Neural cell (in vitro differentiated cells): ENCODE measurements around the gene POPDC2. TPM values are rescaled to one million over a fixed set of nuclear protein-coding genes. Genes with fewer than 3 reads are reported as not detected.

Source experiments
- H2AFZ ChIP-seq: fragments of 200-600, 300-800 bp; sonication (generic), shearing (Covaris generic); 2 replicates; pipeline ENCODE4 v1.6.0; 2014; ENCODE audit warnings: low read depth, mild to moderate bottlenecking, antibody characterized with exemption, low read length, moderate library complexity
- H3F3A ChIP-seq: fragments of 200-600 bp; shearing (Covaris generic); 2 replicates; pipeline ENCODE4 v1.6.1; 2016; ENCODE audit warnings: mild to moderate bottlenecking, moderate library complexity, mixed read lengths, antibody characterized with exemption, low read length; ENCODE audit not compliant: insufficient read depth, poor library complexity, severe bottlenecking
- H3K27ac ChIP-seq: fragments of 200-600, 300-800 bp; sonication (generic), shearing (Covaris generic); 2 replicates; pipeline ENCODE4 v1.5.1; 2014; ENCODE audit warnings: mild to moderate bottlenecking, low read length, moderate library complexity
- H3K27me3 ChIP-seq: fragments of 300-800, 200-600 bp; sonication (generic), shearing (Covaris generic); 2 replicates; pipeline ENCODE4 v1.6.0; 2014; ENCODE audit warnings: mild to moderate bottlenecking, low read depth, low read length, moderate library complexity; ENCODE audit not compliant: insufficient read depth
- H3K36me3 ChIP-seq: fragments of 300-800, 200-600 bp; sonication (generic), shearing (Covaris generic); 2 replicates; pipeline ENCODE4 v1.5.1; 2014; ENCODE audit warnings: mild to moderate bottlenecking, antibody characterized with exemption, low read length, moderate library complexity; ENCODE audit not compliant: insufficient read depth
- H3K4me2 ChIP-seq: fragments of 300-800, 200-600 bp; sonication (generic), shearing (Covaris generic); 2 replicates; pipeline ENCODE4 v1.6.0; 2014; ENCODE audit warnings: mild to moderate bottlenecking, low read length
- H3K4me3 ChIP-seq: fragments of 300-800, 200-600 bp; sonication (generic), shearing (Covaris generic); 2 replicates; pipeline ENCODE4 v1.5.1; 2014; ENCODE audit warnings: mild to moderate bottlenecking, low read length, moderate library complexity
- H3K79me2 ChIP-seq: fragments of 200-600 bp; shearing (Covaris generic); replicated peaks from 2 replicates; pipeline ENCODE4 v1.6.0; 2014; ENCODE audit warnings: mild to moderate bottlenecking, low read length, moderate library complexity; ENCODE audit not compliant: insufficient read depth
- H3K9ac ChIP-seq: fragments of 300-800, 200-600 bp; sonication (generic), shearing (Covaris generic); 2 replicates; pipeline ENCODE4 v1.6.1; 2016; ENCODE audit warnings: mild to moderate bottlenecking, low read length, mixed read lengths
- H3K9me2 ChIP-seq: fragments of 200-600 bp; shearing (Covaris generic); 2 replicates; pipeline ENCODE4 v1.6.1; 2016; ENCODE audit warnings: mild to moderate bottlenecking, low read length, mixed read lengths; ENCODE audit not compliant: insufficient read depth
- H3K9me3 ChIP-seq: fragments of 200-600, 300-800 bp; sonication (generic), shearing (Covaris generic); 2 replicates; pipeline ENCODE4 v1.6.1; 2016; ENCODE audit warnings: mild to moderate bottlenecking, mixed run types, low read length, moderate library complexity, mixed read lengths
- H4K20me1 ChIP-seq: fragments of 200-600 bp; shearing (Covaris generic); 2 replicates; pipeline ENCODE4 v1.6.1; 2016; ENCODE audit warnings: mild to moderate bottlenecking, mixed run types; ENCODE audit not compliant: insufficient read depth
- EP300 ChIP-seq: fragments of 450-650 bp; conservative IDR thresholded peaks from 2 replicates; pipeline ENCODE4 v1.6.1; 2014; ENCODE audit warnings: antibody characterized with exemption, mild to moderate bottlenecking, moderate library complexity; ENCODE audit not compliant: poor library complexity, severe bottlenecking
- EZH2 ChIP-seq: fragments of 200-600, 300-800 bp; shearing (Covaris generic), sonication (generic); IDR thresholded peaks from 2 replicates; pipeline ENCODE4 v1.6.1; 2014; ENCODE audit warnings: antibody characterized with exemption, low read length, borderline replicate concordance, mild to moderate bottlenecking; ENCODE audit not compliant: insufficient read depth, poor library complexity, severe bottlenecking
- MXI1 ChIP-seq: fragments of 450-650 bp; conservative IDR thresholded peaks from 2 replicates; pipeline ENCODE4 v1.6.1; 2014; ENCODE audit warnings: antibody characterized with exemption, mild to moderate bottlenecking; ENCODE audit not compliant: poor library complexity, severe bottlenecking
- POLR2AphosphoS5 ChIP-seq: IDR thresholded peaks from 2 replicates; pipeline ENCODE4 v1.6.1; 2012
- RAD21 ChIP-seq: fragments of 450-650 bp; conservative IDR thresholded peaks from 2 replicates; pipeline ENCODE4 v1.6.1; 2014; ENCODE audit warnings: antibody characterized with exemption, mild to moderate bottlenecking, moderate library complexity
- SMC3 ChIP-seq: fragments of 450-650 bp; conservative IDR thresholded peaks from 2 replicates; pipeline ENCODE4 v1.6.1; 2014; ENCODE audit warnings: antibody characterized with exemption, mild to moderate bottlenecking, moderate library complexity; ENCODE audit not compliant: poor library complexity
- TAF1 ChIP-seq: IDR thresholded peaks from 2 replicates; pipeline ENCODE4 v1.6.1; 2012; ENCODE audit warnings: low read depth
- polyA plus RNA-seq: library from polyadenylated mRNA; depleted of rRNA; stranded (reverse); fragments of >200 nt; gene quantifications from 2 replicates; pipeline ENCODE4 v1.2.3, GENCODE V29; 2014
- TF ChIP-seq, protein P1 (sequence below): IDR thresholded peaks from 2 replicates; pipeline ENCODE4 v1.6.1; 2012; ENCODE audit warnings: borderline replicate concordance
- TF ChIP-seq, protein P2 (sequence below): fragments of 450-650 bp; IDR thresholded peaks from 2 replicates; pipeline ENCODE4 v1.5.1; 2014; ENCODE audit warnings: antibody characterized with exemption, mild to moderate bottlenecking, moderate library complexity; ENCODE audit not compliant: poor library complexity, severe bottlenecking

POPDC2 gene
- polyA plus RNA-seq, 1 donor from 2014 or later: 3.4 TPM

DNA sequence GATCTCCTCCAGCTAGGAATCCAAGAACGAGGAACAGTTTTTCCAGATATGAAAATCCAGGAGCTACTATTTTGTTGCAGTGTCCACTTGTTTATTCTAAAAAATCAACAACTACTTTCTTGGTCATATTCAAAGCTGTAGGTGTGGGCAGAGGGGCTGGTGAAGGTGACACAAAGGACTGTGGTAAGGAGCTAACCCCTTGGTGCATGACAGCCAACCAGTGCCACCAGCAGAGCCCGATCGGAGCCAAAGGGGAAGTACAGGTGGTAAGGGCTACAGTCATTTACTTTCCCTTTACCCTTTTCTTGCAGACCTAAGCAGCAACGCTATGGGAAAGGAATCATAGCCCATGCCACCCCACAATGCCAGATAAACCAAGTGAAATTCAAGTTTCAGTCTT lies 32.0 kb downstream of the POPDC2 start:
- TF ChIP-seq SMC3 (no peak), MXI1 (no peak), RAD21 (no peak), EP300 (no peak), TAF1 (no peak), EZH2 (no peak), POLR2AphosphoS5 (no peak)
- TF ChIP-seq, protein P1, sequence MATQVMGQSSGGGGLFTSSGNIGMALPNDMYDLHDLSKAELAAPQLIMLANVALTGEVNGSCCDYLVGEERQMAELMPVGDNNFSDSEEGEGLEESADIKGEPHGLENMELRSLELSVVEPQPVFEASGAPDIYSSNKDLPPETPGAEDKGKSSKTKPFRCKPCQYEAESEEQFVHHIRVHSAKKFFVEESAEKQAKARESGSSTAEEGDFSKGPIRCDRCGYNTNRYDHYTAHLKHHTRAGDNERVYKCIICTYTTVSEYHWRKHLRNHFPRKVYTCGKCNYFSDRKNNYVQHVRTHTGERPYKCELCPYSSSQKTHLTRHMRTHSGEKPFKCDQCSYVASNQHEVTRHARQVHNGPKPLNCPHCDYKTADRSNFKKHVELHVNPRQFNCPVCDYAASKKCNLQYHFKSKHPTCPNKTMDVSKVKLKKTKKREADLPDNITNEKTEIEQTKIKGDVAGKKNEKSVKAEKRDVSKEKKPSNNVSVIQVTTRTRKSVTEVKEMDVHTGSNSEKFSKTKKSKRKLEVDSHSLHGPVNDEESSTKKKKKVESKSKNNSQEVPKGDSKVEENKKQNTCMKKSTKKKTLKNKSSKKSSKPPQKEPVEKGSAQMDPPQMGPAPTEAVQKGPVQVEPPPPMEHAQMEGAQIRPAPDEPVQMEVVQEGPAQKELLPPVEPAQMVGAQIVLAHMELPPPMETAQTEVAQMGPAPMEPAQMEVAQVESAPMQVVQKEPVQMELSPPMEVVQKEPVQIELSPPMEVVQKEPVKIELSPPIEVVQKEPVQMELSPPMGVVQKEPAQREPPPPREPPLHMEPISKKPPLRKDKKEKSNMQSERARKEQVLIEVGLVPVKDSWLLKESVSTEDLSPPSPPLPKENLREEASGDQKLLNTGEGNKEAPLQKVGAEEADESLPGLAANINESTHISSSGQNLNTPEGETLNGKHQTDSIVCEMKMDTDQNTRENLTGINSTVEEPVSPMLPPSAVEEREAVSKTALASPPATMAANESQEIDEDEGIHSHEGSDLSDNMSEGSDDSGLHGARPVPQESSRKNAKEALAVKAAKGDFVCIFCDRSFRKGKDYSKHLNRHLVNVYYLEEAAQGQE: no peak
- TF ChIP-seq, protein P2, sequence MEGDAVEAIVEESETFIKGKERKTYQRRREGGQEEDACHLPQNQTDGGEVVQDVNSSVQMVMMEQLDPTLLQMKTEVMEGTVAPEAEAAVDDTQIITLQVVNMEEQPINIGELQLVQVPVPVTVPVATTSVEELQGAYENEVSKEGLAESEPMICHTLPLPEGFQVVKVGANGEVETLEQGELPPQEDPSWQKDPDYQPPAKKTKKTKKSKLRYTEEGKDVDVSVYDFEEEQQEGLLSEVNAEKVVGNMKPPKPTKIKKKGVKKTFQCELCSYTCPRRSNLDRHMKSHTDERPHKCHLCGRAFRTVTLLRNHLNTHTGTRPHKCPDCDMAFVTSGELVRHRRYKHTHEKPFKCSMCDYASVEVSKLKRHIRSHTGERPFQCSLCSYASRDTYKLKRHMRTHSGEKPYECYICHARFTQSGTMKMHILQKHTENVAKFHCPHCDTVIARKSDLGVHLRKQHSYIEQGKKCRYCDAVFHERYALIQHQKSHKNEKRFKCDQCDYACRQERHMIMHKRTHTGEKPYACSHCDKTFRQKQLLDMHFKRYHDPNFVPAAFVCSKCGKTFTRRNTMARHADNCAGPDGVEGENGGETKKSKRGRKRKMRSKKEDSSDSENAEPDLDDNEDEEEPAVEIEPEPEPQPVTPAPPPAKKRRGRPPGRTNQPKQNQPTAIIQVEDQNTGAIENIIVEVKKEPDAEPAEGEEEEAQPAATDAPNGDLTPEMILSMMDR: no peak
- no peaks in the 10 kb centered on the region for H4K20me1 ChIP-seq
- no peak overlapping the region for H3K27ac ChIP-seq
- H3K9ac ChIP-seq: no peak overlapping the region
- no peaks in the 10 kb centered on the region for H3K79me2 ChIP-seq
- no peaks in the 10 kb centered on the region for H3K27me3 ChIP-seq
- no peak overlapping the region for H2AFZ ChIP-seq
- no peak overlapping the region for H3K4me3 ChIP-seq
- no peaks in the 10 kb centered on the region for H3K9me2 ChIP-seq
- no peak overlapping the region for H3K4me2 ChIP-seq
- H3F3A ChIP-seq: no peaks in the 10 kb centered on the region
- no peaks in the 10 kb centered on the region for H3K9me3 ChIP-seq
- no peaks in the 10 kb centered on the region for H3K36me3 ChIP-seq

DNA sequence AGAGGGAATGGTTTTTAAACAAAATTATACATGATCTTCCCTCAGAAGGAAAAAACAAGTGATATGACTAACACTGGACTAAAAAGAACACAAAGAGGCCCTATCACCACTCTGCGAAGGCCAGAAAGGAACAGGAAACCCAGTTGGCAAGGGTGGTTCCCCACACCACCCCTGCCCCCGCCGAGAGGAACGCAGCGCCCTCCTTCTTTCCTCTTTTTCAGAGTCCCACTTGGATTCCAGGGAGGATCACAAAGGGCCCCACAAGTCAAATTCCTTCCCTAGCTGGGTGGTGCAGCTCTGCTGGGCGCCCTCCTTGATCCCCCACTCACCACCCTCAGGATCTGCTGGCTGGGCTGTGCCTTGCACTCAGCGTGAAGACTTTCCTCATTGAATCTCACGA lies 32.9 kb downstream of the POPDC2 start:
- no peaks in the 10 kb centered on the region for H3F3A ChIP-seq

More for the DNA sequence above, 32.9 kb downstream of the POPDC2 start:
- no peaks in the 10 kb centered on the region for H3K79me2 ChIP-seq
- H3K27me3 ChIP-seq: no peaks in the 10 kb centered on the region
- no peak overlapping the region for H3K27ac ChIP-seq
- H3K36me3 ChIP-seq: no peaks in the 10 kb centered on the region
- H3K9ac ChIP-seq: no peak overlapping the region
- H4K20me1 ChIP-seq: no peaks in the 10 kb centered on the region
- H2AFZ ChIP-seq: no peak overlapping the region
- H3K4me2 ChIP-seq: no peak overlapping the region
- H3K9me2 ChIP-seq: no peaks in the 10 kb centered on the region
- H3K9me3 ChIP-seq: no peaks in the 10 kb centered on the region
- TF ChIP-seq POLR2AphosphoS5: no peak
- TF ChIP-seq SMC3: no peak
- TF ChIP-seq EZH2: no peak
- TF ChIP-seq RAD21: no peak
- no peak for TF ChIP-seq EP300
- TF ChIP-seq TAF1: no peak
- TF ChIP-seq, protein P1: no peak
- no peak overlapping the region for H3K4me3 ChIP-seq
